ENCODE measurements around the gene LDB2. TPM values are rescaled to one million over a fixed set of nuclear protein-coding genes. Genes with fewer than 3 reads are reported as not detected.
"Not testable (repeated sequence)": the region's sequence is repeated elsewhere in the genome, so short reads cannot be mapped to it uniquely, and the experiment has no call there.

LDB2 gene
- total RNA-seq (2014; rRNA removed; shearing (Covaris generic)): 0.74 and 4.6 TPM in 2 replicates

- DNase-seq (ENCODE audit: low read depth): peak; percentile 5
Measured at GRCh38 chr4:16897991-16898827, at the start of gene LDB2. Gene LDB2 (minus strand): TSS chr4:16898645.

GRCh38 chr4:16942491-16942890, 44.0 kb upstream of the LDB2 start:
- peak; percentile 6 for DNase-seq (ENCODE audit: low read depth)

GRCh38 chr4:16939178-16939577, 40.7 kb upstream of the LDB2 start:
- DNase-seq (ENCODE audit: low read depth): no peak

GRCh38 chr4:16938512-16939040, 40.1 kb upstream of the LDB2 start:
- no peak for DNase-seq (ENCODE audit: low read depth)

- no peak for DNase-seq (ENCODE audit: low read depth)
Measured at GRCh38 chr4:16931339-16932305, 33.2 kb upstream of the LDB2 start.

GRCh38 chr4:16926214-16926613, 27.8 kb upstream of the LDB2 start:
- no peak for DNase-seq (ENCODE audit: low read depth)

- DNase-seq (ENCODE audit: low read depth): not testable (repeated sequence)
Measured at GRCh38 chr4:16918716-16919115, 20.3 kb upstream of the LDB2 start.

GRCh38 chr4:16916719-16917337, 18.4 kb upstream of the LDB2 start:
- DNase-seq (ENCODE audit: low read depth): peak; percentile 40

- no peak for DNase-seq (ENCODE audit: low read depth)
Measured at GRCh38 chr4:16916031-16916430, 17.6 kb upstream of the LDB2 start.

GRCh38 chr4:16914208-16914607, 15.8 kb upstream of the LDB2 start:
- DNase-seq (ENCODE audit: low read depth): no peak

- DNase-seq (ENCODE audit: low read depth): no peak
Measured at GRCh38 chr4:16912896-16913295, 14.5 kb upstream of the LDB2 start.

GRCh38 chr4:16909281-16909680, 10.8 kb upstream of the LDB2 start:
- no peak for DNase-seq (ENCODE audit: low read depth)

- DNase-seq (ENCODE audit: low read depth): no peak
Measured at GRCh38 chr4:16908377-16909021, 10.1 kb upstream of the LDB2 start.

- no peak for DNase-seq (ENCODE audit: low read depth)
Measured at GRCh38 chr4:16900325-16900724, 1.9 kb upstream of the LDB2 start.

GRCh38 chr4:16896881-16897750, 1.3 kb downstream of the LDB2 start:
- DNase-seq (ENCODE audit: low read depth): no peak

- no peak for DNase-seq (ENCODE audit: low read depth)
Measured at GRCh38 chr4:16894406-16894805, 4.0 kb downstream of the LDB2 start.

GRCh38 chr4:16893141-16893651, 5.2 kb downstream of the LDB2 start:
- no peak for DNase-seq (ENCODE audit: low read depth)

GRCh38 chr4:16890651-16891050, 7.8 kb downstream of the LDB2 start:
- DNase-seq (ENCODE audit: low read depth): no peak

- no peak for DNase-seq (ENCODE audit: low read depth)
Measured at GRCh38 chr4:16889945-16890344, 8.5 kb downstream of the LDB2 start.

- DNase-seq (ENCODE audit: low read depth): no peak
Measured at GRCh38 chr4:16887887-16888286, 10.6 kb downstream of the LDB2 start.

Measured in Daoy (cell line).